SU-DHL-6 (cell line): Measurements from ENCODE around the gene RAC2.

Source experiments
- EZH2phosphoT487 ChIP-seq: fragments of 200-600 bp; sonication (generic), shearing (Covaris generic); conservative IDR thresholded peaks from 2 replicates; pipeline ENCODE4 v1.6.1; 2018; ENCODE audit warnings: mild to moderate bottlenecking, antibody characterized with exemption, low read length, moderate library complexity, mixed read lengths
- TF ChIP-seq, protein P1 (sequence below): fragments of 200-600 bp; sonication (generic); IDR thresholded peaks from one replicate; pipeline ENCODE4 v1.5.1; 2017; ENCODE audit warnings: antibody characterized with exemption, mild to moderate bottlenecking, low read length, moderate library complexity; ENCODE audit not compliant: insufficient read depth, poor library complexity, severe bottlenecking

- TF ChIP-seq, protein P1, sequence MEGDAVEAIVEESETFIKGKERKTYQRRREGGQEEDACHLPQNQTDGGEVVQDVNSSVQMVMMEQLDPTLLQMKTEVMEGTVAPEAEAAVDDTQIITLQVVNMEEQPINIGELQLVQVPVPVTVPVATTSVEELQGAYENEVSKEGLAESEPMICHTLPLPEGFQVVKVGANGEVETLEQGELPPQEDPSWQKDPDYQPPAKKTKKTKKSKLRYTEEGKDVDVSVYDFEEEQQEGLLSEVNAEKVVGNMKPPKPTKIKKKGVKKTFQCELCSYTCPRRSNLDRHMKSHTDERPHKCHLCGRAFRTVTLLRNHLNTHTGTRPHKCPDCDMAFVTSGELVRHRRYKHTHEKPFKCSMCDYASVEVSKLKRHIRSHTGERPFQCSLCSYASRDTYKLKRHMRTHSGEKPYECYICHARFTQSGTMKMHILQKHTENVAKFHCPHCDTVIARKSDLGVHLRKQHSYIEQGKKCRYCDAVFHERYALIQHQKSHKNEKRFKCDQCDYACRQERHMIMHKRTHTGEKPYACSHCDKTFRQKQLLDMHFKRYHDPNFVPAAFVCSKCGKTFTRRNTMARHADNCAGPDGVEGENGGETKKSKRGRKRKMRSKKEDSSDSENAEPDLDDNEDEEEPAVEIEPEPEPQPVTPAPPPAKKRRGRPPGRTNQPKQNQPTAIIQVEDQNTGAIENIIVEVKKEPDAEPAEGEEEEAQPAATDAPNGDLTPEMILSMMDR = no peak
- no peak for TF ChIP-seq EZH2phosphoT487
These were observed 30.4 kb upstream of the RAC2 start for GRCh38 chr22:37274380-37274862.
